SK-N-SH (cell line): ENCODE results near the gene ODAM. TPM values are rescaled to one million over a fixed set of nuclear protein-coding genes. Genes with fewer than 3 reads are reported as not detected.
"Not testable (repeated sequence)": the region's sequence is repeated elsewhere in the genome, so short reads cannot be mapped to it uniquely, and the experiment has no call there.

Experiments used
- CTCF ChIA-PET: fragments of 300-600, 350-600 bp; formaldehyde crosslinking; extraction: SDS; loops from one replicate; lab custom pipeline; 2021; lab: Yijun Ruan, JAX
- POLR2A ChIA-PET: fragments of 350-600 bp; sonication (Branson Sonifier 250); formaldehyde crosslinking; extraction: SDS; loops from one replicate; lab custom pipeline; 2020; ENCODE audit warnings: antibody characterized with exemption, inconsistent platforms; lab: Yijun Ruan, JAX
- DNase-seq: peaks from one replicate; pipeline ENCODE4 v3.0.0; 2012
- H2AFZ ChIP-seq: fragments of 200-600 bp; sonication (generic); 2 replicates; pipeline ENCODE4 v1.8.1; 2016; ENCODE audit warnings: antibody characterized with exemption, mild to moderate bottlenecking, low read depth
- H3F3A ChIP-seq: fragments of 200-600 bp; sonication (generic); replicated peaks from 2 replicates; pipeline ENCODE3; 2016; ENCODE audit warnings: antibody characterized with exemption, mild to moderate bottlenecking; ENCODE audit not compliant: insufficient read depth
- H3K27ac ChIP-seq, 2 experiments: fragments of 200-500 bp in 1 of 2; fragments of 200-600 bp in 1 of 2; sonication (Bioruptor generic) in 1 of 2; sonication (generic), shearing (Covaris generic) in 1 of 2; 2 replicates each; pipeline versions ENCODE4 v1.5.1 to v1.6.1; 2014 to 2016; ENCODE audit warnings: low read depth in 2 of 2, inconsistent platforms in 1 of 2, low read length in 1 of 2, mild to moderate bottlenecking in 1 of 2, mixed read lengths in 1 of 2
- H3K27me3 ChIP-seq: fragments of 200-600 bp; sonication (generic), shearing (Covaris generic); 2 replicates; pipeline ENCODE4 v1.6.1; 2016; ENCODE audit warnings: mixed run types; ENCODE audit not compliant: insufficient read depth
- H3K36me3 ChIP-seq, 2 experiments: fragments of 200-500 bp in 1 of 2; fragments of 200-600 bp in 1 of 2; sonication (Bioruptor generic) in 1 of 2; sonication (generic) in 1 of 2; replicated peaks in 1 of 2; 2 replicates each; pipeline versions ENCODE3 to v1.5.1; 2014 to 2016; ENCODE audit warnings: low read length in 1 of 2, mild to moderate bottlenecking in 1 of 2; ENCODE audit not compliant: insufficient read depth in 2 of 2, control insufficient read depth in 1 of 2
- H3K4me1 ChIP-seq, 2 experiments: fragments of 200-500 bp in 1 of 2; fragments of 200-600 bp in 1 of 2; sonication (Bioruptor generic) in 1 of 2; sonication (generic), shearing (Covaris generic) in 1 of 2; 2 replicates each; pipeline versions ENCODE4 v1.5.1 to v1.6.1; 2014 to 2016; ENCODE audit warnings: low read depth in 1 of 2, low read length in 1 of 2, mixed run types in 1 of 2; ENCODE audit not compliant: insufficient read depth in 2 of 2, control insufficient read depth in 1 of 2
- H3K4me2 ChIP-seq: fragments of 200-600 bp; sonication (generic), shearing (Covaris generic); 2 replicates; pipeline ENCODE4 v1.6.1; 2017; ENCODE audit warnings: mixed run types
- H3K4me3 ChIP-seq, 2 experiments: fragments of 200-500 bp in 1 of 2; fragments of 200-600 bp in 1 of 2; sonication (Bioruptor generic) in 1 of 2; sonication (generic), shearing (Covaris generic) in 1 of 2; 2 replicates each; pipeline versions ENCODE4 v1.5.1 to v1.8.1; 2014 to 2016; ENCODE audit warnings: low read depth in 2 of 2, inconsistent platforms in 1 of 2, low read length in 1 of 2, mild to moderate bottlenecking in 1 of 2, mixed read lengths in 1 of 2, moderate library complexity in 1 of 2
- H3K79me2 ChIP-seq: fragments of 200-600 bp; sonication (generic); 2 replicates; pipeline ENCODE4 v1.8.1; 2017; ENCODE audit warnings: mild to moderate bottlenecking; ENCODE audit not compliant: insufficient read depth
- H3K9ac ChIP-seq: fragments of 200-600 bp; sonication (generic); 2 replicates; pipeline ENCODE4 v1.6.1; 2017; ENCODE audit warnings: mixed run types
- H3K9me2 ChIP-seq: fragments of 200-600 bp; sonication (generic); 2 replicates; pipeline ENCODE4 v1.6.1; 2017; ENCODE audit warnings: mixed run types
- H3K9me3 ChIP-seq: fragments of 200-600 bp; sonication (generic); 2 replicates; pipeline ENCODE4 v1.6.1; 2017; ENCODE audit warnings: mixed run types, mild to moderate bottlenecking, moderate library complexity
- H4K20me1 ChIP-seq: fragments of 200-600 bp; sonication (generic); 2 replicates; pipeline ENCODE4 v1.6.1; 2017; ENCODE audit warnings: mild to moderate bottlenecking, mixed run types; ENCODE audit not compliant: insufficient read depth
- ELF1 ChIP-seq: IDR thresholded peaks from 2 replicates; pipeline ENCODE4 v1.4.0; 2012
- EZH2phosphoT487 ChIP-seq: fragments of 200-600 bp; sonication (generic); IDR thresholded peaks from 2 replicates; pipeline ENCODE4 v1.6.1; 2017; ENCODE audit warnings: low read depth, mixed run types, mild to moderate bottlenecking, antibody characterized with exemption, moderate library complexity, borderline replicate concordance
- FOSL2 ChIP-seq: IDR thresholded peaks from 2 replicates; pipeline ENCODE4 v1.4.0; 2012; ENCODE audit warnings: low read depth, mild to moderate bottlenecking, moderate library complexity, borderline replicate concordance
- PBX3 ChIP-seq: IDR thresholded peaks from 2 replicates; pipeline ENCODE4; 2012
- POLR2AphosphoS5 ChIP-seq: IDR thresholded peaks from 2 replicates; pipeline ENCODE4 v1.6.1; 2012; ENCODE audit warnings: low read depth, low read length
- RAD21 ChIP-seq: IDR thresholded peaks from 2 replicates; pipeline ENCODE4 v1.6.1; 2012; ENCODE audit warnings: mild to moderate bottlenecking, low read length
- RXRA ChIP-seq: IDR thresholded peaks from 2 replicates; pipeline ENCODE4 v1.4.0; 2012; ENCODE audit warnings: low read depth, mild to moderate bottlenecking, borderline replicate concordance
- SMC3 ChIP-seq: IDR thresholded peaks from 2 replicates; pipeline ENCODE4 v1.6.1; 2012; ENCODE audit warnings: low read depth, low read length, improper control_type of control experiment
- WGBS: methylation state at CpG from one replicate; pipeline ENCODE4 v1.1.6; 2017; ENCODE audit warnings: low lambda C conversion rate; 5-methylcytosine and 5-hydroxymethylcytosine counted together
- polyA plus RNA-seq, 3 experiments: library from polyadenylated mRNA; depleted of rRNA; stranded (reverse); fragments of >200 nt; gene quantifications; 2 replicates each; pipeline ENCODE4 v1.2.3, GENCODE V29; 2012
- TF ChIP-seq, protein P1 (sequence below): IDR thresholded peaks from 2 replicates; pipeline ENCODE4 v1.6.1; 2012; ENCODE audit warnings: mild to moderate bottlenecking, low read depth, low read length, moderate library complexity
- TF ChIP-seq, protein P2 (sequence below): IDR thresholded peaks from 2 replicates; pipeline ENCODE4 v1.4.0; 2012; ENCODE audit warnings: low read depth, borderline replicate concordance
- TF ChIP-seq, protein P3 (sequence below): fragments of 150-350 bp; IDR thresholded peaks from 2 replicates; pipeline ENCODE4 v1.6.1; 2016; ENCODE audit warnings: mild to moderate bottlenecking, low read depth, low read length

The ODAM gene
- polyA plus RNA-seq, 1 of the 3 experiments (the other 2 are of a cell fraction): not detected

GRCh38 chr4:70197842-70198241 is 2.3 kb downstream of the ODAM start:
- POLR2A ChIA-PET: no interaction called here
- TF ChIP-seq RAD21: no peak
- no peak for TF ChIP-seq FOSL2
- TF ChIP-seq SMC3: no peak
- TF ChIP-seq EZH2phosphoT487: no peak
- no peak for TF ChIP-seq RXRA
- TF ChIP-seq, protein P1, sequence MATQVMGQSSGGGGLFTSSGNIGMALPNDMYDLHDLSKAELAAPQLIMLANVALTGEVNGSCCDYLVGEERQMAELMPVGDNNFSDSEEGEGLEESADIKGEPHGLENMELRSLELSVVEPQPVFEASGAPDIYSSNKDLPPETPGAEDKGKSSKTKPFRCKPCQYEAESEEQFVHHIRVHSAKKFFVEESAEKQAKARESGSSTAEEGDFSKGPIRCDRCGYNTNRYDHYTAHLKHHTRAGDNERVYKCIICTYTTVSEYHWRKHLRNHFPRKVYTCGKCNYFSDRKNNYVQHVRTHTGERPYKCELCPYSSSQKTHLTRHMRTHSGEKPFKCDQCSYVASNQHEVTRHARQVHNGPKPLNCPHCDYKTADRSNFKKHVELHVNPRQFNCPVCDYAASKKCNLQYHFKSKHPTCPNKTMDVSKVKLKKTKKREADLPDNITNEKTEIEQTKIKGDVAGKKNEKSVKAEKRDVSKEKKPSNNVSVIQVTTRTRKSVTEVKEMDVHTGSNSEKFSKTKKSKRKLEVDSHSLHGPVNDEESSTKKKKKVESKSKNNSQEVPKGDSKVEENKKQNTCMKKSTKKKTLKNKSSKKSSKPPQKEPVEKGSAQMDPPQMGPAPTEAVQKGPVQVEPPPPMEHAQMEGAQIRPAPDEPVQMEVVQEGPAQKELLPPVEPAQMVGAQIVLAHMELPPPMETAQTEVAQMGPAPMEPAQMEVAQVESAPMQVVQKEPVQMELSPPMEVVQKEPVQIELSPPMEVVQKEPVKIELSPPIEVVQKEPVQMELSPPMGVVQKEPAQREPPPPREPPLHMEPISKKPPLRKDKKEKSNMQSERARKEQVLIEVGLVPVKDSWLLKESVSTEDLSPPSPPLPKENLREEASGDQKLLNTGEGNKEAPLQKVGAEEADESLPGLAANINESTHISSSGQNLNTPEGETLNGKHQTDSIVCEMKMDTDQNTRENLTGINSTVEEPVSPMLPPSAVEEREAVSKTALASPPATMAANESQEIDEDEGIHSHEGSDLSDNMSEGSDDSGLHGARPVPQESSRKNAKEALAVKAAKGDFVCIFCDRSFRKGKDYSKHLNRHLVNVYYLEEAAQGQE: no peak
- TF ChIP-seq PBX3: no peak
- no peaks in the 10 kb centered on the region for H3F3A ChIP-seq
- no peak for DNase-seq
- H4K20me1 ChIP-seq: no peaks in the 10 kb centered on the region
- H3K9me2 ChIP-seq: no peaks in the 10 kb centered on the region
- H2AFZ ChIP-seq: no peak overlapping the region
- CTCF ChIA-PET: interaction anchor here (1.9 kb wide), 1 partner anchor 14 kb away, joined by 6 read pairs; no protein-coding TSS in a partner anchor
- H3K4me2 ChIP-seq: no peak overlapping the region
- no peaks in the 10 kb centered on the region for H3K9me3 ChIP-seq
- WGBS: 0% methylated on average over 2 of the region's 2 CpGs
- no peaks in the 10 kb centered on the region for H3K79me2 ChIP-seq
- H3K4me3 ChIP-seq: no peak overlapping the region
- H3K36me3 ChIP-seq: no peaks in the 10 kb centered on the region
- no peaks in the 10 kb centered on the region for H3K4me1 ChIP-seq
- no peaks in the 10 kb centered on the region for H3K27me3 ChIP-seq
- H3K27ac ChIP-seq: no peak overlapping the region
- no peak overlapping the region for H3K9ac ChIP-seq

GRCh38 chr4:70203601-70204000 is 8.1 kb downstream of the ODAM start:
- Histone ChIP-seq H3K9me2 (no peaks in the 10 kb centered on the region), H3K9ac (no peak overlapping the region), H3F3A (no peaks in the 10 kb centered on the region), H3K79me2 (no peaks in the 10 kb centered on the region), H3K9me3 (no peaks in the 10 kb centered on the region), H2AFZ (no peak overlapping the region), H3K27ac (no peak overlapping the region), H4K20me1 (no peaks in the 10 kb centered on the region), H3K4me3 (no peak overlapping the region), H3K4me1 (no peaks in the 10 kb centered on the region), H3K36me3 (no peaks in the 10 kb centered on the region), H3K27me3 (no peaks in the 10 kb centered on the region), H3K4me2 (no peak overlapping the region)
- CTCF ChIA-PET: no interaction called here
- TF ChIP-seq ELF1 (no peak), POLR2AphosphoS5 (no peak)
- TF ChIP-seq, protein P2, sequence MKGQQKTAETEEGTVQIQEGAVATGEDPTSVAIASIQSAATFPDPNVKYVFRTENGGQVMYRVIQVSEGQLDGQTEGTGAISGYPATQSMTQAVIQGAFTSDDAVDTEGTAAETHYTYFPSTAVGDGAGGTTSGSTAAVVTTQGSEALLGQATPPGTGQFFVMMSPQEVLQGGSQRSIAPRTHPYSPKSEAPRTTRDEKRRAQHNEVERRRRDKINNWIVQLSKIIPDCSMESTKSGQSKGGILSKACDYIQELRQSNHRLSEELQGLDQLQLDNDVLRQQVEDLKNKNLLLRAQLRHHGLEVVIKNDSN: no peak
- TF ChIP-seq, protein P3, sequence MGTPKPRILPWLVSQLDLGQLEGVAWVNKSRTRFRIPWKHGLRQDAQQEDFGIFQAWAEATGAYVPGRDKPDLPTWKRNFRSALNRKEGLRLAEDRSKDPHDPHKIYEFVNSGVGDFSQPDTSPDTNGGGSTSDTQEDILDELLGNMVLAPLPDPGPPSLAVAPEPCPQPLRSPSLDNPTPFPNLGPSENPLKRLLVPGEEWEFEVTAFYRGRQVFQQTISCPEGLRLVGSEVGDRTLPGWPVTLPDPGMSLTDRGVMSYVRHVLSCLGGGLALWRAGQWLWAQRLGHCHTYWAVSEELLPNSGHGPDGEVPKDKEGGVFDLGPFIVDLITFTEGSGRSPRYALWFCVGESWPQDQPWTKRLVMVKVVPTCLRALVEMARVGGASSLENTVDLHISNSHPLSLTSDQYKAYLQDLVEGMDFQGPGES: no peak
- 23% methylated on average over 1 of the region's 1 CpG for WGBS
- POLR2A ChIA-PET: no interaction called here
- no peak for DNase-seq

DNA sequence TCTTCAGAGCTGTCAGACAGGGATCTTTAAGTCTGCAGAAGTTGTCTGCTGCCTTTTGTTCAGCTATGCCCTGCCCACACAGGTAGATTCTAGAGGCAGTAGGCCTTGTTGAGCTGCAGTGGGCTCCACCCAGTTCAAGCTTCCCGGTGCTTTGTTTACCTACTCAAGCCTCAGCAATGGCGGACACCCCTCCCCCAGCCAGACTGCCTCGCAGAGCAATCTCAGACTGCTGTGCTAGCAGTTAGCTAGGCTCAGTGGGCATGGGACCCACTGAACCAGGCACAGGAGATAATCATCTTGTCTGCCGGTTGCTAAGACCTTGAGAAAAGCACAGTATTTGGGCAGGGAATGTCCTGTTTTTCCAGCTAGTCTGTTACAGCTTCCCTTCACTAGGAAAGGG is 17.2 kb downstream of the ODAM start:
- H3K9me3 ChIP-seq, H4K20me1 ChIP-seq, H3K9ac ChIP-seq, H3K27ac ChIP-seq, H3K27me3 ChIP-seq, H3K9me2 ChIP-seq, H3K36me3 ChIP-seq, DNase-seq, CTCF ChIA-PET, H3F3A ChIP-seq, H3K4me3 ChIP-seq, H2AFZ ChIP-seq, POLR2A ChIA-PET, H3K4me1 ChIP-seq, H3K4me2 ChIP-seq, H3K79me2 ChIP-seq: not testable (repeated sequence)
- WGBS: 40% methylated on average over 1 of the region's 4 CpGs

GRCh38 chr4:70216109-70216508 is 20.6 kb downstream of the ODAM start:
- H4K20me1 ChIP-seq, H3K79me2 ChIP-seq, H3F3A ChIP-seq, H3K9me2 ChIP-seq, H3K4me2 ChIP-seq, CTCF ChIA-PET, H3K27me3 ChIP-seq, H3K9ac ChIP-seq, DNase-seq, H3K36me3 ChIP-seq, H3K4me3 ChIP-seq, H3K4me1 ChIP-seq, H3K27ac ChIP-seq, POLR2A ChIA-PET, H3K9me3 ChIP-seq, H2AFZ ChIP-seq: not testable (repeated sequence)
